GM12878 (cell line): ENCODE results near the gene PET117. TPM values are rescaled to one million over a fixed set of nuclear protein-coding genes. Genes with fewer than 3 reads are reported as not detected.

ENCODE experiments used
- BCLAF1 ChIP-seq: fragments of 450-650 bp; IDR thresholded peaks from 2 replicates; pipeline ENCODE4 v1.6.1; 2017; ENCODE audit warnings: antibody characterized with exemption, mild to moderate bottlenecking, moderate library complexity
- CUX1 ChIP-seq: IDR thresholded peaks from 2 replicates; pipeline ENCODE4 v1.6.1; 2012; ENCODE audit warnings: improper control_type of control experiment, low read depth, low read length; ENCODE audit not compliant: insufficient replicate concordance
- DPF2 ChIP-seq: fragments of 450-650 bp; IDR thresholded peaks from 2 replicates; pipeline ENCODE4 v1.6.1; 2017; ENCODE audit warnings: mild to moderate bottlenecking
- RCOR1 ChIP-seq: conservative IDR thresholded peaks from 2 replicates; pipeline ENCODE4 v1.6.1; 2012; ENCODE audit warnings: low read depth, low read length, improper control_type of control experiment
- SMAD1 ChIP-seq: fragments of 450-650 bp; IDR thresholded peaks from 2 replicates; pipeline ENCODE4 v1.6.1; 2018; ENCODE audit warnings: mild to moderate bottlenecking, low read depth; ENCODE audit not compliant: partially characterized antibody
- TAF1 ChIP-seq: IDR thresholded peaks from 2 replicates; pipeline ENCODE4 v1.6.1; 2011; ENCODE audit warnings: mild to moderate bottlenecking, low read depth, low read length, borderline replicate concordance
- polyA plus RNA-seq, 11 experiments: library from polyadenylated mRNA; depleted of rRNA in 4 of 11; unstranded in 6 of 11; stranded (reverse) in 5 of 11; fragments of >200 nt; fragmentation: Nextera tagmentation in 4 of 11; fragmentation: Illumina TruSeq in 1 of 11; extraction: Ambion mirVana in 4 of 11; extraction: Trizol in 1 of 11; gene quantifications; 1 replicate in 1 of 11; 2 replicates in 10 of 11; pipeline versions ENCODE4 v1.2.1 to v1.2.3, GENCODE V29; 2011 to 2016; ENCODE audit warnings: inconsistent platforms in 2 of 11, missing spikeins in 2 of 11, low read depth in 1 of 11
- total RNA-seq, 4 experiments: library from RNA; depleted of rRNA in 3 of 4; stranded (reverse); fragments of >200 nt in 3 of 4; fragmentation: Illumina TruSeq in 1 of 4; extraction: Trizol in 1 of 4; gene quantifications; 2 replicates each; pipeline versions ENCODE4 v1.2.1 to v1.2.3, GENCODE V29; 2013 to 2021
- TF ChIP-seq, protein P1 (sequence below): fragments of 150-350 bp; IDR thresholded peaks from 2 replicates; pipeline ENCODE4 v1.6.1; 2014; ENCODE audit warnings: mild to moderate bottlenecking, low read depth, low read length

PET117 gene
- total and polyA plus RNA-seq, 10 of the 15 experiments (the other 5 are each of a cell fraction or from before 2014, with no cell fraction given) = 6.0 to 20.6 (median 11.8) TPM

GRCh38 chr20:18139832-18140231, 2.2 kb downstream of the PET117 start (continued):
- no peak for TF ChIP-seq BCLAF1
- no peak for TF ChIP-seq RCOR1
- no peak for TF ChIP-seq SMAD1
- TF ChIP-seq CUX1 = no peak
- TF ChIP-seq, protein P1, sequence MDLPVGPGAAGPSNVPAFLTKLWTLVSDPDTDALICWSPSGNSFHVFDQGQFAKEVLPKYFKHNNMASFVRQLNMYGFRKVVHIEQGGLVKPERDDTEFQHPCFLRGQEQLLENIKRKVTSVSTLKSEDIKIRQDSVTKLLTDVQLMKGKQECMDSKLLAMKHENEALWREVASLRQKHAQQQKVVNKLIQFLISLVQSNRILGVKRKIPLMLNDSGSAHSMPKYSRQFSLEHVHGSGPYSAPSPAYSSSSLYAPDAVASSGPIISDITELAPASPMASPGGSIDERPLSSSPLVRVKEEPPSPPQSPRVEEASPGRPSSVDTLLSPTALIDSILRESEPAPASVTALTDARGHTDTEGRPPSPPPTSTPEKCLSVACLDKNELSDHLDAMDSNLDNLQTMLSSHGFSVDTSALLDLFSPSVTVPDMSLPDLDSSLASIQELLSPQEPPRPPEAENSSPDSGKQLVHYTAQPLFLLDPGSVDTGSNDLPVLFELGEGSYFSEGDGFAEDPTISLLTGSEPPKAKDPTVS = no peak
- no peak for TF ChIP-seq TAF1
- TF ChIP-seq DPF2 = no peak
